ENCODE data around the gene ADAMTS9.

DNA sequence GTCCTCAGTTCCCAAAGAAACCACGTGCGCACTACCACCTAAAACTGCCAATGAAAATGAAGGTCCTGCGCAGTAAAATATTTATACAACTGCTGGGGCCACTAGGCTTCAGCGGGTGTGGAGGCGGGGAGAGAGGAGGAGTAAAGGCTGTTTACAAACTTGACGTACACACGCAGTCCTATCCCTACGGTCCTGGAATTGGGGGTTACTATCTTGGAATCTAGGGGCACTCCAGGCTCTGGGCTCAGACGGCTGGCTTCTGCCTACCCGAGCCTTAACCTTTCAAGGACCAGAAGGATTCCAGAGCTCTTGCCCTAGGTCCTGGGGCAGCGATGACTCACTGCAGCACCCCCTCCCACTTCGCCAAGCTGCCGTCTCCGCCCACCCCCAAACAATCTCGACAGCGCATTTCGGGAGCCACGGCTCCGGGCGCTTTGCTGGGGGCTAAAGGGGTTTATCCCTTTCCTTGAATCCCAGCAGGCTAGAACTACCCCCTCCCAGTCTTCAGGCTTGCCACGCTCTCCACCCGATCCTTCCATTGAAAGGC, 3.0 kb downstream of the ADAMTS9 start:
- TF ChIP-seq, protein P1, sequence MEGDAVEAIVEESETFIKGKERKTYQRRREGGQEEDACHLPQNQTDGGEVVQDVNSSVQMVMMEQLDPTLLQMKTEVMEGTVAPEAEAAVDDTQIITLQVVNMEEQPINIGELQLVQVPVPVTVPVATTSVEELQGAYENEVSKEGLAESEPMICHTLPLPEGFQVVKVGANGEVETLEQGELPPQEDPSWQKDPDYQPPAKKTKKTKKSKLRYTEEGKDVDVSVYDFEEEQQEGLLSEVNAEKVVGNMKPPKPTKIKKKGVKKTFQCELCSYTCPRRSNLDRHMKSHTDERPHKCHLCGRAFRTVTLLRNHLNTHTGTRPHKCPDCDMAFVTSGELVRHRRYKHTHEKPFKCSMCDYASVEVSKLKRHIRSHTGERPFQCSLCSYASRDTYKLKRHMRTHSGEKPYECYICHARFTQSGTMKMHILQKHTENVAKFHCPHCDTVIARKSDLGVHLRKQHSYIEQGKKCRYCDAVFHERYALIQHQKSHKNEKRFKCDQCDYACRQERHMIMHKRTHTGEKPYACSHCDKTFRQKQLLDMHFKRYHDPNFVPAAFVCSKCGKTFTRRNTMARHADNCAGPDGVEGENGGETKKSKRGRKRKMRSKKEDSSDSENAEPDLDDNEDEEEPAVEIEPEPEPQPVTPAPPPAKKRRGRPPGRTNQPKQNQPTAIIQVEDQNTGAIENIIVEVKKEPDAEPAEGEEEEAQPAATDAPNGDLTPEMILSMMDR (IDR thresholded peaks at IDR 0.05) = no peak
- TF ChIP-seq POLR2A (IDR thresholded peaks at IDR 0.05) = peak in 1 of 4 donors; percentile 35
